ENCODE results near the gene DUS2.
A peak's percentile ranks its signal among the peaks of the same experiment; 100 is the strongest.
"Not testable (repeated sequence)": the region's sequence is repeated elsewhere in the genome, so short reads cannot be mapped to it uniquely, and the experiment has no call there.

The DUS2 gene

DNA sequence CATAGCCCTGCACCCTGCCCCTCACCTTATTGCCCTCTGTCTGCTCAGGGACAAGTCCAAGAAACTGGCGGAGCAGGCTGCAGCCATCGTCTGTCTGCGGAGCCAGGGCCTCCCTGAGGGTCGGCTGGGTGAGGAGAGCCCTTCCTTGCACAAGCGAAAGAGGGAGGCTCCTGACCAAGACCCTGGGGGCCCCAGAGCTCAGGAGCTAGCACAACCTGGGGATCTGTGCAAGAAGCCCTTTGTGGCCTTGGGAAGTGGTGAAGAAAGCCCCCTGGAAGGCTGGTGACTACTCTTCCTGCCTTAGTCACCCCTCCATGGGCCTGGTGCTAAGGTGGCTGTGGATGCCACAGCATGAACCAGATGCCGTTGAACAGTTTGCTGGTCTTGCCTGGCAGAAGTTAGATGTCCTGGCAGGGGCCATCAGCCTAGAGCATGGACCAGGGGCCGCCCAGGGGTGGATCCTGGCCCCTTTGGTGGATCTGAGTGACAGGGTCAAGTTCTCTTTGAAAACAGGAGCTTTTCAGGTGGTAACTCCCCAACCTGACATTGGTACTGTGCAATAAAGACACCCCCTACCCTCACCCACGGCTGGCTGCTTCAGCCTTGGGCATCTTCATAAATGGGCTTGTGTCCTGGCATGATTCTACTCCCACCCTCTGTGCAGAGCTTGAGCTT lies 55.8 kb downstream of the DUS2 start:
- no peak for DNase-seq

DNA sequence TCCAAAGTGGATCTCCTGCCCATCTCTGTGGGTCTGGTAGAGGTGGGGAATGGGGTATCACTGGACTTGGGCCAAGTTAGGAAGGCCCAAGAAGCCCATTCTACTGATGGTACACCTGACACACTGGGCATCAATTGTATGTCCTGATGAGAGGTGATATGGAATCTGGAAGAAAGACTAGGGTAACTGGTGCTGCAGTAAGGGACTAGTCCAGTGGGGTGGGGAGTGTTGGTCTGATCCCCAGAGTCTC lies 56.2 kb downstream of the DUS2 start:
- no peak for DNase-seq

DNA sequence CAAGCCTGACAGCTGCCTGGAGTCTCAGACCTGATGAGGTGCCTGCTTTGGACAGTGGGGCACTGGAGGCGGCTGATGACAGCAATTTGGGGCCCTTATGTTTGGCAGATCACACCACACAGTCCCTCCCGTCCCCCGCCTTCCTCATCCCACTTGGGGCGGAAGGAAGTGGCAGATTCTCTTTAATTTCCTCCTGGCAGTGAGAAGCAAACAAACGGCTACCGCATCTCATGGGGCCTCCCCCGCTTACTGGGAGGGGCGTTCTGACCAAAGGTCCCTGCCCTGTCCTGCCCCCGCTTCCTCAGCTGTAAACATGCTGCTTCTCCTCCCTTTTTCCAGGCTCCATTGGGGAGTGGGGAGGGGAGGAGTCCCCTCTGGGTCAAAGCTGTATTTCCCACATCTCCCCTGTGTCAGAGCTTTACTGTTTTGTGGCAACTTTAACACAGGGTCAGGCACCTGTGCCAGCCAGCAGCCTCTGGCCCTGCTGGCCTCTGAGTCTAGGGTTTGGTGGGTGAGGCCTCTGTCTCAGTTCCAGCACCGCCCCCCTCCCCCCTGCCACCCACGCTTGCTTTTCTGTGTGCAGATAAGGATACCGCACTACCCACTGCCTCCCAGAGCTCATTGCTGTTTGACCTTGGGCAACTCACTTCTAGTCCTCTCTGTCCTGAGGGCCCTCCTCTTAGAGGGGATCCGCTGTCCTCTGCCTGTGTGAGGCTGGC lies 56.7 kb downstream of the DUS2 start:
- DNase-seq: peak; percentile 61

DNA sequence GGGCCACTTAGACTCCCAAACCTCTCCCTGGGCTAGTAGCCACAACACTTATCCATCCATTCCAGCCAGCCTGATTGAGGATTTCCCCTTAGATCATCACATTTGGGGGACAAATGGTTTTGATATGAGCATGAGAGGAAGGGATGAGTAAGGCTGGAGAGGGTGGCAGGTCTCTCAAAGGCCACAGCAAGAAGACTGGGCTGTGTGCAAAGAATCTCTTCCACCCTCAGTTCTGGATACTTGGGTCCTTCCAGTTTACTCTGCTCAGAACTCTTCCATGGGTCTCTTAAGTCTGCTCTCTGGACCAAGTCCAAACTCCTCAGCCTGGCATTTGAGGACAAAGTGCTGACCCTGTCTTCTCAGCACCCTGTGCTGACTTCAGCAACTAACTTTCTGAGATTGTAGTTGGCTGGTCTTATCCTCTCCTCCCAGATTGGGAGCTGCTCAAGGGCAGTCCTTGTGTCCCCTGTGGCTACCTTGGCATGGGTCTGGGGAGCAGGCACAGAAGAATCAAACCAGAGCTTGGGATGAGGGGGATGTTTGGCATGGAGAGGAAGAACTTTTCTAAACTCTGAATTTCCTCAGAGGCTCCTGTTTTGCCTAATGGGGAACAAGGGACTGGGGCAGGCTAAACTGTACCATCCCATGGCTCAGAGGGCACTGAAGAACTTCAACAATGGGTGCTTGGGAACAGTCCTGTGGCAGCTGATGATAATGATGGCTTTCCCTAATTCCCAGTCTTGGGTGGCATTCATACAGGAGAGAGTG lies 59.0 kb downstream of the DUS2 start:
- peak; percentile 15 for DNase-seq

DNA sequence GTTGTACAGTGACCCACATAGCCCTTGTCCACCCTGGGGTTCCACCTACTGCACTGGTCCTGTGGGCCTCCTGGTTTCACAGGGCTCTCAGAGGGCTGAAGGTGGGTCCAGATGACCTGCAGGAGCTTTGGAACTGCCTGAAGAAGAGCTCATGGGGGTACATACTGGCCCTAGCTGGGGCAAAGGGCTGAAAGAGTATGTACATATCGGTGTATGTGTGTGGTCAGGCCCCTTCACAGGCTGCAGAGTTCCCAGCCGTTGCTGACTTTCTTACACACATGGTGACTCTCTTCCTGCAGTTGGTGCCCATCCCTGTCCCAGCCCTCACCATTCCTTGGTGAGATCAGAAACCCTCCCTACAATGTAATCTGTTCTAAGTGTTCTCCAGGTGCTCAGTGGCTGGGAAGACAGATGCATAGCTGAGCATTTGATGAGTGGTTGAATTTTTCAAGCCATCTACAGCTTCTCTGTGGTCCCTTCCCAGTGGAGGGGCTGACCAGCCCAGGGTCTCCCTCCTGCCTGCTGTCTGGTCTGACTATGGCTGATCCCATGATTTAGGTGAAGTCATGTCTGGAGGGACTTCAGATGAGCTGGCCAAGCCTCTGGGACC lies 59.6 kb downstream of the DUS2 start:
- DNase-seq: peak; percentile 16

DNA sequence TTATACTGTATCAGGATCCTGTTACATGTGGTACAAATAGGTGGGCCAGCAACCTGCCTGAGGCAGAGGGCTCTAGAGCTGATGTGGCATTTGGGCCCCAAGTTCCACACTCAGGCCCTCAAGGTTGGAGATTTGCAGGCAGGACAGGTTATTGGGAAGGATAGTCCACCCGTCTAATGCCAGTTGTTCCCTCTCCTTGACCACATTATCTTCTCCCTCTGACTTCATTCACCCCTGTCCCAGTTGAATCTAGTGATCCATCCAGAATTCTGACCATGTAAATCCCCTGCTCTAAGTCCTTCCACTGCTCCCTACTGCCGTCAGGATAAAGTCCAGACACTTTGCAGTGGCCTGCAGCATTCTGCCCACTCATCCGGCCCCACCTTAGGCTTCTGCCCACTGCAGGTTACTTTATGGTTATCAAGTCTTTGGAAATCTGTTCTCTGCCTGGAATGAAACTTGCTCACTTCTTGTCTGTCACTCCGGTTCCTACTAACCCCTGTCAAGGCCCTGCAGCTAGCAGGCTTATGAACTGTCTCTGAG lies 60.2 kb downstream of the DUS2 start:
- DNase-seq: peak; percentile 13

DNA sequence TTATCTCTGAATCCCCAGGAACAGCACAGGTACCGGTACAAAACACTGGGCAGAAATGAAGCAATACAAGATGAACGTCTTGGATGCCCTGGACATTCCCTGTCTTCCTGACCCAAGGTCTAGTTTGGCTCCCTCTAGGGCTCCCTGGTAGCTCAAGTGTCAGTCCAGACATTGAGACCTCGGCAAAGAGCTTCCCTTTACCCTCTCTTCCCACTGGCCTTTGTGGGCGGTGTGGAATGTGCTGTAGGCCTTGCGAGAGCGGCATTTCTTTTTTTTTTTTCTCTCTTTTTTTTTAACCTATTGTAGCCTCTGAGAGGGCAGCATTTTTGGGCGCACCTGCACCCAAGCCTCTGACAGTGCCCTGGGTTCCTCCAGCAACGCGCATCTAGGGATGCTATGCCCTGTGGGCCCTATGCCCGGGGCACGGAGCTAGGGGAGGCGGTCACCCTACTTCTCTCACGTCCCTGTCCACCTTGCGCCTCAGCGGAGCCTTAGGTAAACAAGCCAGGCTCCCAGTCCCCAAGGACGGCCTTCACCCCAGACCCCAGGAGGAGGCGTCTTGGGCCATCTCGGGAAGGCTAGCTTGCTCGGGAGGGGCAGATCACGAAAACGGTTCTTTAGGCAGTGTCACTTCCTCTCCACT lies 60.9 kb downstream of the DUS2 start:
- no peak for DNase-seq

DNA sequence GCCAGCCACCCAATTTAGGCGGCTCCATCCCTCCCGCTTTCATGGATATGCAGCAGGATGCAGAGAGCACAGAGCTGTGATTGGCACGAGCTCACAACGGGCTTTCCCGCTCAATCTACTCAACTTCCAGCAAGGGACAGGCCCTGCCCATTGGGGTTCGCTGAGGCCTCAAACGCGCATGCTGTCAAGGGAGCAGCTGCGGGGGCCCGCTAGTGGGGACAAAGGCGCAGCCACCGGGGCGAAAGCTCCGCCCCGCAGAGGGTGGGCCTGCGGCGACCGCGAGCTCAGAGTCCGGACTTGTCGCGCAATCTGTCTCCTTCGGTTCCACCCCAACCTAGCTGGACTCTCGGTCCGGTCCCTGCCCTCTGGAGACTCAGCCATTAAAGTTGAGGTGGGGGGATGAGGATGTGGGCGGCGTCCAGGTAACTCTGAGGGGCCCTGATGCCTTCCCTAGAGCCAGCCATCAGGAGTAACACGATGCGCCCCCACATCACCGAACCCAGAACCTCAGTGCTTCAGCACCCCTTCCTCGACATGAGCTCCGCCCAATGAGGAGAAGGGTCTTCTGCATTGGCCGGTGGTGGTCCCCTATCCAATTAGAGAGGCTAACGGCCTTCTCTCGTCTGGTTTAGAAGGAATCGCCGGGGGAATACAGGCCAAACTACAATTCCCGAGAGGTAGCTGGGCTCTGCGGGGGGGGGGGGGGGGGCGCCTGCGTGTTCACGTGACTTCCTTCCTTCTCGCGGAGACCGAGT lies 61.6 kb downstream of the DUS2 start:
- peak; percentile 84 for DNase-seq

DNA sequence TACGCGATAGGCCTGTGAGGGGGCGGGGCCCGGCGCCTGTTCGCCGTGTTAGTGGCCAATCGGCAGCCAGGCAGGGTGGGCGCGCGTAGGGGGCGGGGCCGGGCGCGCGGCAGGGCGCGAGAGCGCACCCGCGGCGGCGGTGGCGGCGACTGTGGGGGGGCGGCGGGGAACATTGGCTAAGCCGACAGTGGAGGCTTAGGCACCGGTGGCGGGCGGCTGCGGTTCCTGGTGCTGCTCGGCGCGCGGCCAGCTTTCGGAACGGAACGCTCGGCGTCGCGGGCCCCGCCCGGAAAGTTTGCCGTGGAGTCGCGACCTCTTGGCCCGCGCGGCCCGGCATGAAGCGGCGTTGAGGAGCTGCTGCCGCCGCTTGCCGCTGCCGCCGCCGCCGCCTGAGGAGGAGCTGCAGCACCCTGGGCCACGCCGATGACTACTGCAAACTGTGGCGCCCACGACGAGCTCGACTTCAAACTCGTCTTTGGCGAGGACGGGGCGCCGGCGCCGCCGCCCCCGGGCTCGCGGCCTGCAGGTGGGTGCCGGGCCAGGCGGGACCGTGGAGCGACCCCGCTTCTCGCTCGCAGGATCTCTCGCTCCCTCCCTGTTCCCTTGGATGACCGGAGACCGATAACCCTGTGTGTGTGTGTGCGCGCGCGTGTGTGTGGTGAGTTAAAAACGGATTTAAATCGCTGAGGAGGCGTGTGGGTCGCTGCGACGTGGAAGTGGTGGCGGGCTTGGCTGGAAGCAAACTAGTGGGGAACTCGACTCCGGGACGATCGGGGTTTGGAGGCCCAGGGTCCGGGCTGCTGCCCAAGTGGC lies 62.4 kb downstream of the DUS2 start, which contains the start of gene NFATC3:
TSS of gene NFATC3 (plus strand) at position 112 of the 813 bp plus-strand sequence. CDS start at position 424, 312 bp downstream.
- DNase-seq: peak; percentile 99

DNA sequence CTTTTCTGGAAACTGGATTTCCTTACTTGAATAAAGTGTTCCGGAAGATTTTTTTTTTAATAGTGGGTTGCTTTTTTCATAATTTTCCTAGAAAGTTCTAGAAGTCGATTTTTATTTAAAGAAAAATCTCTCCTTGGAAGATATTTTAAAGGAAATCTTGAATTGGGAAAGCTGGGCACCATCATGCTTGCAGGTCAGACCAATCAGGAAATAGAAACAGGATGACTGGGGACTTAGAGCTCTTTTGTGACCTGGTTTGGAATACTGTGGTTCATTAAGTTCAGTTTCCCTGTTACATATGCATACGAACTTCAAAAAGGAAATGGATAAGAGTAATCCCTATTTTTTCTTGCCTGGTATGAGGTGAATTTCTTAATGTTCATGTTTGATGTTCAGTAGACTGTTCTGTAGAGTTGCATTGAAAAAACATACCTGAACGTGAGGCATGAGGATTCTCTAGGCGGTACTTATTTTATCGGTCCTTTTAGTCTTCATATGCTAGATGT lies 63.3 kb downstream of the DUS2 start:
- no peak for DNase-seq

DNA sequence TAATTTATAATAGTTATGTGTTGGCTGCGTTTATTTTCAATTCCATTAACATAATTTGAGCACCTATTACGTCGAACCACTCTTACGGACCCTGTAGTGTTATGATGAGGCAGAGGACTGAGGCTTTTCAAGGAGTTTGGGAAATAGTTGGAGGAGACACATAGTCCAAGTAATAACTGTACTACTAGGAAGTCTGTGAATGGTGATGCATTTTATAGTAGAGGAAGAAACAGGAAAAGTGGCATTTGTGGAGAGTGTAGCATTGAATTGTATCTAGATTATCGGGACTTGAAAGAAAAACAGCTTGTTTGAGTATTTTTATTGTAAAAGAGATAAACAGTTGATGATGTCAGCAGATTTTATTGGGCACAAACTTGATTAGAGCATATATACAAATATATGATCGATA lies 63.8 kb downstream of the DUS2 start:
- no peak for DNase-seq

DNA sequence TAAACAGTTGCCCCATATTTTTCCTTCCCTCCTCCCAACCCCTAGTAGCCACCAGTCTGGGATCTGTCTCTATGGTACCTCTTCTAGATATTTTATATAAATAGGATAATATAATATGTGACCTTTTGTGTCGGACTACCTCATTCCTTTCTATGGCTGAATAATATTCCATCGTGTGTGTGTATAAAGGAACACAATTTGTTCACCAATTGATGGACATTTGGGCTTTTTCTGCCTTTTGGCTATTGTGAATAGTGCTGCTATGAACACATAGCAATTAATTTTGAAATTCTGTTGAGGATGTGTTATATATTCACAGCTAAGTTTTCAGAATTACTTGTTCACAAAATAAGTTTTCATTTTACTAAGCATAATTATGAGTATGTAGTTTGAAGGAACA lies 64.6 kb downstream of the DUS2 start:
- DNase-seq: no peak

DNA sequence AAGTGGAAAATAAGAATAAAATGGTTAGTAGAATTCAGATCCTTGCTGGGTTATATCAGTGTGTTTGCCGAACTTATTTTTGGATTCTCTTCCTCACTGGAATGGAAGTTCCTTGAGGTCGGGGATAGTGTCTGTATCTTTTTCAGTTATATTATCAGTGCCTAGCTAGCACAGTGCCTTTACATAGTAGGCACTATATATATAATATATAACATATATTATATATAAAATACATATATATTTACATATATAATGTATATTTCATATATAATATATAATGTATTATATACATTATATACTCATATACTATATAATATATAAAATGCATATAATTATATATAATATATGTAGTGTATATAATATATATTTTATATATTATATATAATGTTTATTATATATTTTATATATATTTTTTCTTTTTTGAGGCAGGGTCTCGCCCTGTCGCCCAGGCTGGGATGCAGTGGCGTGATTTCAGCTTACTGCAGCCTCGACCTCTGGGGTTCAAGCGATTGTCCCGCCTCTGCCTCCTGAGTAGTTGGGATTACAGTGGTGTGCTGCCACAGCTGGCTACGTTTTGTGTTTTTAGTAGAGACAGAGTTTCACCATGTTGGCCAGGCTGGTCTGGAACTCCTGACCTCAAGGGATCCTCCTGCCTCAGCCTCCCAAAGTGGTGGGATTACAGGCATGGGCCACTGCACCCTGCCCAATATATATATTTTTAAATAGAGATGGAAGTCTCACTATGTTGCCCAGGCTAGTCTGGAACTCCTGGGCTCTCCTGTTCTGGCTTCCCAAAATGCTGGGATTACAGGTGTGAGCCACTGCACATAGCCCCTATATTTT lies 65.3 kb downstream of the DUS2 start:
- DNase-seq: no peak

DNA sequence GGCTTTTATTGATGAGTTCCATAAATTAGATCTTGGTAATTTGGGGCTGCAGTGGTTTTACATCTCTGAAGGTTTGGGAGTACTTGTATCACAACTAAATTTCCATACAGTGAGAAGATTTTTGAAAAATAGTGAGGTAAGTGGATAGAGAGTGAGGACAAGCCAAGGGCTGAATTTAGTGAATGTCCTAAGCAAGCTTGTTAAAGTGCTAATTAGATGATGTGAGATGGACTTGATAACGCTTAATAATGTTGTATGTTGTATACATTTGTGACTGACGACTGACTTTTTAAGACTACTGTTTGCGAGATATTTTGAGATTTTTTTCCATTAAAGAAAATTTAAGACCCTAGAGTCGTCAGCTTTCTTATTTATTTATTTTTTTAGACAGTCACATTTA lies 66.0 kb downstream of the DUS2 start:
- no peak for DNase-seq

DNA sequence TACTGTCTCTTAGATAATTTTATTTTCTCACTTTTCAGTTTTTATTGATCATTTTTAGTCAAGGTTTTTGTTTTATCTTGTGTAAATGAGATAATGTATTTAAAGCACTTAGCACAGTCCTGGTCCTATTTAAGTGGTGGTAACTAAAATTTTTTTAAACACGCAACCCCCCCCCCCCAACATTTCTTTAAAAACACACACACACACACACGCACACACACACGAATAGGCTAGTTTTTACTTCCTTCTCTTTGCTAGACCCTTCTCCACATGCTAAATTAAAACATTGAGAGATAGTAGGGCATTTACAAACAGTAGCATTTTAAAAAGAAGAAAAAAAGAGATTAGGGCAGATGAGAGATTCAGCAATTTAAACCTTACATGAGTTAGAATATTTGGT lies 67.0 kb downstream of the DUS2 start:
- no peak for DNase-seq

DNA sequence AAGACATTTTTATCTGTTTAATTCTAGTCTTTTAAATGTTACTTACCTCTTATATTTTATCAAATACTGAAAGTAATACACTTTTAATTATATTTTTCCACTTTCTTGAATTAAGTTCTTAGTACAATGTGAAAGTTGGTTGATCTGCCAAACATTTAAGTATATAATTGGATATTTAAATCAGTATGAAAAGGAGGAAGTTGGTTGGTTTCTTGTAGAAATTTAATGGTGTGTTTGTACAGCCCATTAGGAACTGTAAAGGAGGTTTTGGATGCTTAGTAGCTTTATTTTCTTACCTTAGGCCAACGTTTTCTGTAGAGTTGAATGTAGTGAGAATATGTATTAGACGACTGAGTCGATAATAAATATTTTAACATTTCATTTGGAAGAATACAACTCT lies 67.4 kb downstream of the DUS2 start:
- no peak for DNase-seq

DNA sequence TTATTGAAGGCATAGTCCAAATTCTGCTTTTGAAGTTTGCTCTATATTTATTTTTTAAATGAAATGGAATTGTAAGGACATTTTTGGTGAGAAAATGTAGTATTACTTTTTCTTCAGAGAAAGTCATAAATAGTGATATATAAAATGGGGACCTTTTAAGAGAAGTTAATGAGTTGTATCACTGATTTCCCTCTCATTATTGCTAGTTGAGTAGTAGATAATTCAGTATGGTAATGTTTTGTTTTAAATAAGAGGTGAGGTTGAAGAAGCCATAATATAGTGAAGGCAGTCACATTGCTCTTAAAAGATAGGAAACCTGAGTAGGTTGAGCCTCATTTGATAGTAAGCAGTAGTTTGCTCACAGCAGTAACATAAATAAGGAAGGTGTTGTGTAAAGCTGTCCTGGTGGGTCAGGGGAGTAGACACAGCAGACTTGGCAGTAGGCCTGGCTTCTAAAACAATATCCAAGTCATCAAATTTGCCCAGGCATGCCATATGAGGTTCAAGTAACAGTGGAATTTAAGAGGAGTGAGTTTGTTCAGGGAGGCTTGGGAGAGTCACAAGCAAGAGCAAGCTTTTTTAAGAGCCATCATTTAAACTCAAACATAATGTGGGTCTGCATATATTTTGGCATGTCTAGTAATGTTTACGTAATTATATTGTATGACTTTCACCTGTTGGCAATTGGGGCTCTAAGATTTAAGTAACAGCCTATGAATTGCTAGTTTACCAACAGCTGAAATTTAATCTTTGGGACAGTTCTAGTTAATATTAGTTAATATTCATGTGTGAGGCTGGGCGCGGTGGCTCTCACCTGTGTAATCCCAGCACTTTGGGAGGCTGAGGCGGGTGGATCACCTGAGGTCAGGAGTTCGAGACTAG lies 68.5 kb downstream of the DUS2 start:
- DNase-seq: no peak

DNA sequence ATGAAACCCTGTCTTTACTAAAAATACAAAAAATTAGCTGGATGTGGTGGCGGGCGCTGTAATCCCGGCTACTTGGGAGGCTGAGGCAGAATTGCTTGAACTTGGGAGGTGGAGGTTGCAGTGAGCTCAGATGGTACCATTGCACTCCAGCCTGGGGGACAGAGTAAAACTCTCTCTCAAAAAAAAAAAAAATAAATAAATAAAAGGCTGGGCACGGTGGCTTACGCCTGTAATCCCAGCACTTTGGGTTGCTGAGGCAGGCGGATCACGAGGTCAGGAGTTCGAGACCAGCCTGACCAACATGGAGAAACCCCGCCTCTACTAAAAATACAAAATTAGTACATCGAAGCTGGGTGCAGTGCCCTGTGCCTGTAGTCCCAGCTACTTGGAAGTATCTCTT lies 69.2 kb downstream of the DUS2 start:
- DNase-seq: not testable (repeated sequence)
